ENCODE data around the gene MT1B. TPM values are rescaled to one million over a fixed set of nuclear protein-coding genes. Genes with fewer than 3 reads are reported as not detected.
"Not testable (repeated sequence)": the region's sequence is repeated elsewhere in the genome, so short reads cannot be mapped to it uniquely, and the experiment has no call there.

MT1B gene
- total RNA-seq, 1 donor from 2014 or later: 2.7 TPM

DNA sequence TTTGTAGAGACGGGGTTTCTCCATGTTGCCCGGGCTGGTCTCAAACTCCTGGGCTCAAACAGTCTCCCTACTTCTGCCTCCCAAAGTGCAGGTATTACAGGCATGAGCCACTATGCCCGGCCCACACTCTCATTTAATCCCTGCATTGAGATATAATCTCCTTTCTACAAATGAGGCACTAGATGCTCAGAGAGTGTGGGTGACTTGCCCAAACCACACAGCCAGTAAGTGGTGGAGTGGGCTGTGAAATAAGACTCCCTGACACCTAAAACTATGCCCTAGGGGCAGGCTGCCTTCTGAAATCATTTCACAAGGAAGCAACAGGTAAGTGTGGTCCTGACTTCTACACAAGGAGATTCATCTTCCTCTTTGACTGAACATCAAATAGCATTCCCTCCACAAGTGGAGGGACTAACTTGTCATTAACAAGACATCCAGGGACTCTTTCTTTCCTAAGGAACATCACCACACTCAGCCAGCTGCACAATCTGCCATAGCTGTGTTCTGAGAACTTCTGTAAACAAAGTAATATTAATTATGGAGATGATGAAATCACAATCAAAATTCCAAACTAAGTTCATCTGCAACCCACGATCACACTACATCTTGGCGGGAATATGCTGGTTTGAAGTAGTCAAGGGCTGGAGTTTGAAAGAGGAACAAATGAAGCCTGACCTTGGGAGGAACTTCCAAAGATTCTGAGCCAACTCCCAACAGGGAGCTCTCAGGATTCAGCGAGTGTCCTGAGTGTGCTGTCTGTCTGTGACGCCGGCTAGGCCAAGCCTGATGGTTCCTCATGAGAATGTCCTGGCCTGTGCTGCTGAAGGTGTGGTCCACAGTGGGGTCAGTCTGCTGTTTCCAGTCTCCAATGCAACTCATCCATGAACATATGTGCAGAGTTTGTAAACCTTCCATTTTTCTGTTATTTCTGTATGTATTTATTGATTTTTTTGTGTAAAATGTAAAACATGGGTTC lies 13.9 kb downstream of the MT1B start:
- DNase-seq (ENCODE audit: low spot score) (peak; percentile 75), ATAC-seq (peak; percentile 21)

DNA sequence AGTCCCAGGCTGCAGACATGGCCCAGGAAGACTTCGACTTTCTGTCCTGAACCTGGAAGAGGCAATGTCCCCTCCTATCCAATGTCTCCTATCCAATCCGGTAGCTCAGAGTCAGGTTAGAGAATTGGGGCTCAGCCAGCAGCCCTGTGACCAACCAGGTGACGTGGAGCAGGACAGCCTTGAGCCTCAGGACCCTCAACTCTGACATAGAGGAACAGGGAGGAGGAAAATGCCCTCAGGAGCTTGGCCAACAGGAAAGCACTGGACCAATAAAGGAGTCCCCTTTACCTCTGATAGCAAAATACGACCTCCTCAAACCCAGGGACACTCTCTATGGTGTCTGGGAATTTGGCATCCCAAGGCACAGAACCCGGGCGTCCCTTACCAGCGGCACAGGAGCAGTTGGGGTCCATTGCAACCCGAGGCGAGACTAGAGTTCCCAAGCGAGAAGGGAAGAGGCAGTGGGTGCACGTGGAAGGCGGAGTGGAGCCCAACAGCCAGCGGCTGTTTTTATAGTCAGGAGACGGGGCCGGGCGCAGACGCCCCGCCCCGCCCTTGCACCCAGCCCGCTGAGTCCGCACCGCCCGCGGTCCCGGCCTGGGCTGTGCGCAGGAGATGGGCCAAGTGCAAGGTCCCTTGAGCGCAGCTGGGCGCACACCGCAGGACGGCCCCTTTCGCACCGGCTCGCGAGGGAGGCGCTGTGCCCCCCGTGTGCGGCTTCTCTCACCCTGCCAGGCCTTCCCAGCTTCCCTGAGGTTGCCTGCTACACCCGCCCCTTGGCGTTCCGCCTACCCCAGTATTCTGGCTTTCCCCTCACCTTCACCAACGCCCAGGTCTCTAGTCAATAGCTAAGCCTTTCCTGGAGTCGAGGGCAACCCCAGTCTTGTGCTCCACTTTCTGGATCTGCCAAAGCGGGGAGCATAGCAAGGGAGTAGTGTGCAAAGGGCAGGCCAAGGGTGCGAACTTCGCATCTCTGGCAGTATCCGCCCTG lies 16.2 kb downstream of the MT1B start, which contains the start of gene MT1G:
Gene MT1G, minus strand, starts transcription at position 485 of the 991 bp plus-strand sequence. Its CDS starts 72 bp downstream, at position 413.
- peak; percentile 98 for DNase-seq (ENCODE audit: low spot score)
- peak; percentile 63 for ATAC-seq

DNA sequence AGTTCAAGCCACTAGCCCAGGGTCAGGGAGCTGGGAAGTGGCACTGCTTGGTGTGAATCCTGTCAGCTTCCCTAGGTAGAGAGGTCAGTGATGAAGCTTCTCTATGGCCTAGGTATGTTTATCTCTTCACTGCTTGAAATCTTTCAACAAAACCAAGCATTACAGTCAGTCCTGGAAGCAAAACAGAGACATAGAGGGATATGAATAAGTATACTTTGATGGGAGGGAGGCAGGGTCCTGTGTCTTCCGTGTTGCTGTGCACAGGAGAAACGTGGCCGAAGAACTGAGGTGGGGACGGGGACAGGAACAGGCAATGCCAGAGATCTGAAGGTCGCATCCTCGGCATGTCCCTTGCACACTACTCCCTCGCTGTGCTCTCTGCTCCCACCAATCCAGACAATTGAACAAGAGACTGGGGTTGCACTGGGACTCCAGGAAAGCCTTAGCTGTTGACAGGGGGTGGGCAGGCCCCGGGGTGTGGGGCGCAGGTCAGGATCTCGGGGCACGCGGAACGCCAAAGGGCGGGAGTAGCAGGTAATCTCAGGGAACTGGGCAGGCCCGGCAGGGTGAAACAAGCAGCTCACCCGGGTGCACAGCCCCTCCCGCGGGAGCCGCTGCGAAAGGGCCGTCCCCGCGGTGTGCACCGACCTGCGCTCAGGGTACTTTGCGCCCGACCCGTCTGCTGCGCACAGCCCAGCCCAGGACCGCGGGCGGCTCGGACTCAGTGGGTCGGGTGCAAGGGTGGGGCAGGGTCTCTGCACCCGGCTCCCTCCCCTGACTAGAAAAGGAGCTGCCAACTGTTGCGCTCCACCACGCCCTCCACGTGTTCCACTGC lies 17.5 kb downstream of the MT1B start, which contains the start of gene MT1H:
Gene MT1H, plus strand, starts transcription at position 810 of the 835 bp plus-strand sequence. CDS start 71 bp downstream, outside the sequence.
- ATAC-seq: peak; percentile 58

DNA sequence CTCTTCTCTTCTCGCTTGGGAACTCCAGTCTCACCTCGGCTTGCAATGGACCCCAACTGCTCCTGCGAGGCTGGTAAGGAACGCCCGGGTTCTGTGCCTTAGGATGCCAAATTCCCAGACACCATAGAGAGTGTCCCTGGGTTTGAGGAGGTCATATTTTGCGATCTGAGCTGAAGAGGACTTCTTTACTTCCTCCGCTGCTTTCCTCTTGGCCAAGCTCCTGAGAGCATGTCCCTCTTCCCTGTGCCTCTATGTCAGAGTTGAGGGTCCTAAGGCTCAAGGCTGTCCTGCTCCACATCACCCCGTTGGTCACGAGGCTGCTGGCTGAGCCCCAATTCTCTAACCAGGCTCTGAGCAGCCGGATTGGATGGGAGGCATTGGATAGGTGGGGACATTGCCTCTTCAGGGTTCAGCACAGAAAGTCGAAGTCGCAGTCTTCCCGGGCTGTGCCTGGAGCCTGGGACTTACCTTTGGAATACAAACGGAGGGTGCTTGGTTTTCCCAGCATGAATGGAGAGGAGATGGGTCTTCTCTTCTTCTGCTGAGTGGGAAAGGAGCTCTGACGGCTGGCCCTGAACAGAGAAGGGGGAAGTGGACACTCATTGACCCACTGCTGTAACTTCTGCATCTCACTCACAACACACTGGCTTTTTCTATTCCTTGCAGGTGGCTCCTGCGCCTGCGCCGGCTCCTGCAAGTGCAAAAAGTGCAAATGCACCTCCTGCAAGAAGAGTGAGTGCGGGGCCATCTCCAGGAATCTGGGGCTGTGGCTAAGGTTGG lies 18.3 kb downstream of the MT1B start:
- DNase-seq (ENCODE audit: low spot score): peak; percentile 72
- peak; percentile 0 for ATAC-seq

More for the DNA sequence above, 17.5 kb downstream of the MT1B start, which contains the start of gene MT1H:
- peak; percentile 97 for DNase-seq (ENCODE audit: low spot score)

DNA sequence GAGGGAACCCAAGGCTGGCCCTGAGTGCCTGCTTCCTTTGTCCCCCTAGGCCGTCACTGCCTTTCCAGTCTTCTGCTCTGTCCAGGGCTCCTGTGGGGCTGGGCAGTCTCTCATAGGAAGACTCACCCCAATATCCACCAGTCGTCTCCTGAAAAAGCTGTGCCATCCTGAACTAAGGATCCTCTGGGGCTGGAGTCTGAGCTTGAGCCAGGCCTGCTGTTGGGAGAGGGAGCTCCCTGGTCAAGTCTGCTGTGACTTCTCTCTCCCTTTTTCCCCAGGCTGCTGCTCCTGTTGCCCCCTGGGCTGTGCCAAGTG lies 18.9 kb downstream of the MT1B start:
- ATAC-seq (no peak), DNase-seq (ENCODE audit: low spot score) (no peak)

DNA sequence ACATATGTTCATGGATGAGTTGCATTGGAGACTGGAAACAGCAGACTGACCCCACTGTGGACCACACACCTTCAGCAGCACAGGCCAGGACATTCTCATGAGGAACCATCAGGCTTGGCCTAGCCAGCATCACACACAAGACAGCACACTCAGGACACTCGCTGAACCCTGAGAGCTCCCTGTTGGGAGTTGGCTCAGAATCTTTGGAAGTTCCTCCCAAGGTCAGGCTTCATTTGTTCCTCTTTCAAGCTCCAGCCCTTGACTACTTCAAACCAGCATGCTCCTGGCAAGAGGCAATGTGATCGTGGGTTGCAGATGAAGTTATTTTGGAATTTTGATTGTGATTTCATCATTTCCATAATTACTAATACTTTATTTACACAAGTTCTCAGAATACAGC lies 20.0 kb downstream of the MT1B start:
- not testable (repeated sequence) for DNase-seq (ENCODE audit: low spot score); ATAC-seq

DNA sequence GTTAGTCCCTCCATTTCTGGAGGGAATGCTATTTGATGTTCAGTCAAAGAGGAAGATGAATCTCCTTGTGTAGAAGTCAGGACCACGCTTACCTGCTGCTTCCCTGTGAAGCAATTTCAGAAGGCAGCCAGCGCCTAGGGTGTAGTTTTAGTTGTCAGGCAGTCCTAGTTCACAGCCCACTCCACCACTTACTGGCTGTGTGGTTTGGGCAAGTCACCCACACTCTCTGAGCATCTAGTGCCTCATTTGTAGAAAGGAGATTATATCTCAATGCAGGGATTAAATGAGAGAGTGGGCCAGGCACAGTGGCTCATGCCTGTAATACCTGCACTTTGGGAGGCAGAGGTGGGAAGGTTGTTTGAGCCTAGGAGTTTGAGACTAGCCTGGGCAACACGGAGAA lies 20.5 kb downstream of the MT1B start:
- DNase-seq (ENCODE audit: low spot score); ATAC-seq: not testable (repeated sequence)

DNA sequence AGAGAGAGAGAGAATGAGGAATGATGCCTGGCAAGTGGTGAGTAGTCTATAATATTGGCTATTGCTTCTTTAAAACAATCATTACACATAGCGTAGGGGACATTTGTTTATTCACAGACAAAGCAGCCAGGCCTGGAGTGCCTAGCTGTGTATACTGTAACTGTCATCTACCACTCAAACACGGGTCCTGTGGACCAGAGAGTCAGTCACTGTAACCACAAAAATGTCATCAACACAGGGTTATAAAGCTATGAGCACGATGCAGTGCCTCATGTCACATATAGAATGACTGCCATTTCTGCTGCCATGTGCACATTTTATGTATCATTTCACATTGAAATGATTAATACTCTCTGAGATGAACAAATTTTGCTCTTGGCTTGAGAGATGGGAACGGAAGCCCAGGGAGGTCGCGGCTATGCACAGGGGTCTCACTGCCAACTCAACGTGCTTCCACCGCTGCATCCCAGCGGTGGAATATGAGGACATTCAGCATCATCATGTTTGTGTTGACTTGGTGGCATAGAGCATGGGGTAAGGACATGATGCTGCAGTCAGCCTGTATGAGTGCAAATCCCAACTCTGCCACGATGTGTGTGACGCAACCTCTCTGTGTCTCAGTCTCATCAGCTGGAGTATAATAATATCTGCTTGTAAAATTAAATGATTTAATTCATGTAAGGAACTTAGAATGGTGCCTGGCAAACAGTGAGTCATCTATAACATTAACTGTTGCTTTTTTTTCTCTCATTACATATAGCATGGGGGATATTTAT lies 21.3 kb downstream of the MT1B start:
- DNase-seq (ENCODE audit: low spot score) (no peak), ATAC-seq (no peak)

DNA sequence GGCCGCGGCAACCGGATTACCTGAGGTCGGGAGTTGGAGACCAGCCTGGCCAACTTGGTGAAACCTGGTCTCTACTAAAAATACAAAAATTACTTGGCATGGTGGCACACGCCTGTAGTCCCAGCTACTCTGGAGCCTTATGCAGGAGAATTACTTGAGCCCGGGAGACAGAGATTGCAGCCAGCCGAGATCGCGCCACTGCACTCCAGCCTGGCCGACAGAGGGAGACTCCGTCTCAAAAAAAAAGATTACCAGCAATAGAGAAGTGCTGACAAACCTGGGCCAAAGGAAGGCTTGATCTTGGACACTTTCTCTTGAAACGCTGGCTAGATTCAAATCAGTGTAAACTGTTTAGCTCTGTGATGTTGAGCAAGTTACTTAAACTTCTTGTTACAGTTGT lies 22.2 kb downstream of the MT1B start:
- peak; percentile 43 for ATAC-seq
- DNase-seq (ENCODE audit: low spot score): no peak

DNA sequence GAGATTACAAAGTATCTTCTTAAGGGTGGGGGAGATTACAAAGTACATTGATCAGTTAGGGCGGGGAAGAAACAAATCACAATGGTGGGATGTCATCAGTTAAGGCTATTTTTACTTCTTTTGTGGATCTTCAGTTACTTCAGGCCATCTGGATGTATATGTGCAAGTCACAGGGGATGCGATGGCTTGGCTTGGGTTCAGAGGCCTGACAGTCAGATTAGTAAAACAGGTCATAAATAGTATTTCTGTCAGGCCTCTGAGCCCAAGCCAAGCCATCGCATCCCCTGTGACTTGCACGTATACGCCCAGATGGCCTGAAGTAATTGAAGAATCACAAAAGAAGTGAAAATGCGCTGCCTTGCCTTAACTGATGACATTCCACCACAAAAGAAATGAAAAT lies 22.9 kb downstream of the MT1B start:
- ATAC-seq; DNase-seq (ENCODE audit: low spot score): not testable (repeated sequence)

DNA sequence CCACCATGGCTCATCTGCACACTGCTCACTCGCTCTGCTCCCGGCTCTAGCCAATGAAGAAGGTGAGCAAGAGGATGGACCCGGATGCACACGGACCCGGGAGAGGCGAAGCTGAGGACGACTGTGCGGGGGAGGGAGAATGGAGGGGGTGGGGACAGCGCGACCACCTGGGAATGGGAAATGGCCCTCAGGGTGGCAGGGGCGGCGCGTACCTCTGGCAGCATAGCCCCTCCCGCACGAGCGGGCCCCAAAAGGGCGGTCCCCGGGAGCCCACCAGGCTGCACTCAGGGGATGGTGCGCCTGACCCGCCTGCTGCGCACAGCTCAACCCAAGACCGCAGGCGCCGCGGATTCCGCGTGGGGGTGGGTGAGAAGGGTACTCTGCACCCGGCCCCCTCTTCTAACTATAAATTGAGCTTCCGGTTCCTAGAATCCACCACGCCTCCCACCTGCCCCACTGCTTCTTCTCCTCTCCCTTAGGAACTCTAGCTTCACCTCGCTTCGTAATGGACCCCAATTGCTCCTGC lies 24.1 kb downstream of the MT1B start:
- DNase-seq (ENCODE audit: low spot score): no peak
- ATAC-seq: no peak

DNA sequence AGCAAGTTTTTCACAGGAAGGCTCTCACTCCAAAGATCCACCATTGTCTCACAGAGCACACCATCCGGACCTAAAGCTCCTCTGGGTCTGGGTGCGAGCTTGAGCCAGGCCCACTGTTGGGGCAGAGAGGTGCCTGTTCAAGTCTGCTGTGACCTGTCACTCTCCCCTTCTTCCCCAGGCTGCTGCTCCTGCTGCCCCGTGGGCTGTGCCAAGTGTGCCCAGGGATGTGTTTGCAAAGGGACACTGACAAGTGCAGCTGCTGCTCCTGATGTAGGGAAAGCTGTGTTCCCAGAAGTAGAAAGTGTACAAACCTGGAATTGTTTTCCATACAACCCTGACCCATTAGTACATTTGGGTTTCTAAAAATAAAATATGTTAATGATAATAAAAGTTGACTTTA lies 25.8 kb downstream of the MT1B start:
- no peak for DNase-seq (ENCODE audit: low spot score)
- ATAC-seq: no peak

DNA sequence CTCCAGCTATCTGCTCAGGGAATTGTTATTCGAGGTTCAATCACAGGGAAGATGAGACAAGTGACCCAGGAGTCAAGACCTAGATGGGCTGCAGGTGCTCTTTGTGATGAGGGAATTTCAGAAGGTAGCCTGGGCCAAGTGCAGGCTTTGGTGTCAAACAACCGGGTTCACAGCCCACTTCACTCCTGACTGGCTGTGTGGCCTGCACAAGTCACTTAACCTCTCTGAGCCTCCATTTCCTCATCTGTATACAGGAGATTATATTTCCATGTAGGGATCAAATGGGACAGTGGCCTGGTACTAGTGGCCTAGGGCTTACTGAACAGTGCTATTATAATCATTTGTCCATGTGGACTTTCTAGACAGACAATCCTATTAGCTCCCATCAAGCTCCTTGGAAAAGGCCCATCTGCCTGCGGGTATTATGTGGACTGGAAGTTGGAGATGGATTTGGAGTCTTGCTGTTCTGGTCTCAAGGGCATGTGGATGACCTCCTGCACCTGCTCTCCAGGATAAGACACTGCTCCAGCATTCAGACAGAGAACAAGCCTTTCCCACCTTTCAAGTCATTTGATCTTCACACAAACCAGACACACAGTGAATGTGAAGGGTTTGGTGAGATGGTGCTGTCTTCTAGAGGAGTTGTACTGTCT lies 27.5 kb downstream of the MT1B start:
- DNase-seq (ENCODE audit: low spot score) (no peak), ATAC-seq (no peak)

DNA sequence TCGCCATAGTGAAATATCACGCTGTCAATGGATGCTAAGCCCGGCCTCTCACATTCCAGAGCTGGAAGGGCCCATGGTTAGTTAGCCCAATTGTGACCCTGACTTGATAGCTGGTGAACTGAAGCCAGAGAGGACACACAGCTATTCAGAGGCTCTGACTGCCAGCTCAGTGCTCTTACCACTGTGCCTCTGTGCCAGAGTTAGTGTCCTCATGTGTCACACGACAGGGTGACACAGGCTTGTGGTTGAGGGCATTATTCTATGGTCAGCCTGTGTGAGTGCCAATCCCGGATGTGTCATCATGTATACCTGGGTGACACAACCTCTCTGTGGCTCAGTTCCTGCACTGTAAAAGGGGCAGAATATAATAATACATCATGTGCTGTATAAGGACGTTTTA lies 28.1 kb downstream of the MT1B start:
- no peak for DNase-seq (ENCODE audit: low spot score)
- ATAC-seq: no peak

DNA sequence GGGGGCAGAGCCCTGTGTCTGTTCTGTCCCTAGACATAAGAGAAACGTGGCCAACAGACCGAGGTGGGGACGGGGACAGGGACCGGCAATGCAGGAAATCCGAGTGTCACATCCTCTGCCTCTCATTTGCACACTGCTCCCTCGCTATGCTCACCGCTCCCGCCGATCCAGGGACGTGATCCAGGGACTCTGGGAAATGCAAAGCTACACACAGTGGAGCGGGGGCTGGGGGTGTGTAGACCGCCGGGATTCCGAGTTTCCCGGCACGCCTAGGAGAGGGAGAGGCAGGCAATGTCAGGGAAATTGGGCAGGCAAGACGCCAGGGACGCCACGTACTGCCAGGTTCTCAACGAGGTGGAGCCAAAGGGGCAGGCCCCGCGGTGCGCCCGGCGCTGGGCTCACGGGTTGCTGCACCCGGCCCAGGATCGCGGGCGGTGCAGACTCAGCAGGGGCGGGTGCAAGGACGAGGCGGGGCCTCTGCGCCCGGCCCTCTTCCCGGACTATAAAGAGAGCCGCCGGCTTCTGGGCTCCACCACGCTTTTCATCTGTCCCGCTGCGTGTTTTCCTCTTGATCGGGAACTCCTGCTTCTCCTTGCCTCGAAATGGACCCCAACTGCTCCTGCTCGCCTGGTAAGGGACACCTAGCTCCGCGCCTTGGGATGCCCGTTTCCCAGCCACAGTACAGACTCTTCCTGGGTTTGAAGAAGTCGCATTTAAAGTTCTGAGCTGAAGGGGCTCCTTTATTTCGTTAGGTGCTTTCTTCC lies 30.4 kb downstream of the MT1B start, which contains the start of gene MT1X:
Gene MT1X, plus strand, starts transcription at position 532 of the 764 bp plus-strand sequence. Its CDS starts 71 bp downstream, at position 603.
- ATAC-seq: peak; percentile 64
- peak; percentile 99 for DNase-seq (ENCODE audit: low spot score)

DNA sequence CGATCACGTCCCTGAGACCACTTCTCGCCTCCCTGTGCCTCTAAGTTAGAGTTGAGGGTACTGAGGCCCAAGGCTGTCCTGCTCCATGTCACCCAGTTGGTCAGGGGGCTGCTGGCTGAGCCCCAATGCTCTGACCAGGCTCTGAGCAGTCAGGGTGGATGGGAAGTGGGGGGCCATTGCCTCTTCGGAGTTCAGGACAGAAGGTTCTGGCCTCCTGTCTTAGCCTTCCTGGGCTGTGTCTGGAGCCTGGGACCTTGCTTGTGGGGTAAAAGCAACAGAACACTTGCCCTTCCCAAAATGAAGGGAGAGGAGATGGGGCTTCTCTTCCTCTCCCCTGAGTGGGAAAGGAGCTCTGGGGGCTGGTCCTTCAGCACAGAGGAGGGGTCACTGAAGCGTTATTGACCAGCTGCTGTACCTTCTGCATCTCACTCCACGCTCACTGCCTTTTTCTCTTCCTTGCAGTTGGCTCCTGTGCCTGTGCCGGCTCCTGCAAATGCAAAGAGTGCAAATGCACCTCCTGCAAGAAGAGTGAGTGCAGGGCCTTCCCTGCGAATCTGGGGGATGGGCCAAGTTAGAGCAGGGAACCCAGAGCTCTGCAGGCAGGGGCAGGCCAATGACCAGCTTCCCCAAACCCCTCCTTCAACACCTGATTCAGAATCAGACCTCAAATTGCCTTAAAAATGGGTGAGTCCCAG lies 31.2 kb downstream of the MT1B start:
- peak; percentile 4 for ATAC-seq
- DNase-seq (ENCODE audit: low spot score): no peak
